Upper lobe of right lung (tissue), 1 donor: Measurements from ENCODE around the gene SREBF1. TPM values are rescaled to one million over a fixed set of nuclear protein-coding genes. Genes with fewer than 3 reads are reported as not detected.

Experiments
- ATAC-seq: fragments of 200-7000 bp; cut with Tn5 transposase; one replicate; pipeline ENCODE4 v1.9.1; 2020; ENCODE audit warnings: mild to moderate bottlenecking, moderate library complexity
- DNase-seq: peaks from one replicate; pipeline ENCODE4 v3.0.0-alpha.2; 2020
- H3K27ac ChIP-seq: fragments of 200-600 bp; one replicate; pipeline ENCODE4 v1.8.0; 2022
- H3K27me3 ChIP-seq: fragments of 200-600 bp; one replicate; pipeline ENCODE4 v1.8.0; 2022; ENCODE audit warnings: mild to moderate bottlenecking
- H3K36me3 ChIP-seq: fragments of 200-600 bp; one replicate; pipeline ENCODE4 v1.8.0; 2022
- H3K4me1 ChIP-seq: fragments of 200-600 bp; one replicate; pipeline ENCODE4 v1.8.0; 2022
- H3K4me3 ChIP-seq: fragments of 200-600 bp; one replicate; pipeline ENCODE4 v1.8.0; 2022; ENCODE audit warnings: mild to moderate bottlenecking
- H3K9me3 ChIP-seq: fragments of 200-600 bp; one replicate; pipeline ENCODE4 v1.8.0; 2022
- intact Hi-C: fragments of 100-400 bp; cut with DNase I; formaldehyde crosslinking; loops from one replicate; pipeline ENCODE4 v1.11.0; 2022
- total RNA-seq: library from RNA; stranded (reverse); fragmentation: NEBNext Ultra II Directional; extraction: Animal tissue kit (Norgen Biotek cat#: 25700); gene quantifications from one replicate; pipeline ENCODE4 v1.2.1, GENCODE V29; 2021
- TF ChIP-seq, protein P1 (sequence below): fragments of 200-600 bp; IDR thresholded peaks from one replicate; pipeline ENCODE4 v1.8.0; 2022; ENCODE audit warnings: antibody characterized with exemption
- donor health status: DM: no; HTN: yes; CAD: no; lungs with severe emphysema.

SREBF1 gene
- total RNA-seq, 1 donor from 2014 or later: 80.8 TPM

DNA sequence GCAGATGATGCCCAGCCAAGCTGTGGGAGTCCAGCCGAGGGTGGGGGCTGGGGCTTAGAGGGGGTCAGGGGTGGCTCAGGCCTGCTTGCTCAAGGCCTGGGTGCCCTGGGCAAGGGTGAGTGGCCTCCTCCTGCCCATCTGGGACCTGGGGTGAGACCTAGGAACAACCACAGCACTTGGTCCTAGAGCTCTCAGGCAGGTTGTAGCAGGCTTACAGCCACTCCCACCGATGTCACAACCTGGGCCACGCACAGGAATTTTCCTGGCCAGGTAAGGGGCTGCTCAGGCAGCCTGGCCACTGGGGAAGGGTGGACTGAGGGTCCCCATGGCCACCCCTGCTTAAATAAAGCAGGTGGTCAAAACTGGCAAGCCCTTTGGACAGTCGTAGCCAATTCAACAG is 6.3 kb upstream of the SREBF1 start:
- no peaks in the 10 kb centered on the region for H3K9me3 ChIP-seq
- ATAC-seq (no peak), DNase-seq (no peak)
- H3K36me3 ChIP-seq: no peaks in the 10 kb centered on the region
- peaks cover 57% of the 10 kb centered on the region for H3K4me1 ChIP-seq
- TF ChIP-seq, protein P1, sequence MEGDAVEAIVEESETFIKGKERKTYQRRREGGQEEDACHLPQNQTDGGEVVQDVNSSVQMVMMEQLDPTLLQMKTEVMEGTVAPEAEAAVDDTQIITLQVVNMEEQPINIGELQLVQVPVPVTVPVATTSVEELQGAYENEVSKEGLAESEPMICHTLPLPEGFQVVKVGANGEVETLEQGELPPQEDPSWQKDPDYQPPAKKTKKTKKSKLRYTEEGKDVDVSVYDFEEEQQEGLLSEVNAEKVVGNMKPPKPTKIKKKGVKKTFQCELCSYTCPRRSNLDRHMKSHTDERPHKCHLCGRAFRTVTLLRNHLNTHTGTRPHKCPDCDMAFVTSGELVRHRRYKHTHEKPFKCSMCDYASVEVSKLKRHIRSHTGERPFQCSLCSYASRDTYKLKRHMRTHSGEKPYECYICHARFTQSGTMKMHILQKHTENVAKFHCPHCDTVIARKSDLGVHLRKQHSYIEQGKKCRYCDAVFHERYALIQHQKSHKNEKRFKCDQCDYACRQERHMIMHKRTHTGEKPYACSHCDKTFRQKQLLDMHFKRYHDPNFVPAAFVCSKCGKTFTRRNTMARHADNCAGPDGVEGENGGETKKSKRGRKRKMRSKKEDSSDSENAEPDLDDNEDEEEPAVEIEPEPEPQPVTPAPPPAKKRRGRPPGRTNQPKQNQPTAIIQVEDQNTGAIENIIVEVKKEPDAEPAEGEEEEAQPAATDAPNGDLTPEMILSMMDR: no peak
- no peaks in the 10 kb centered on the region for H3K27me3 ChIP-seq
- H3K4me3 ChIP-seq: no peak overlapping the region
- no peak overlapping the region for H3K27ac ChIP-seq
- intact Hi-C loops: no loop called here

DNA sequence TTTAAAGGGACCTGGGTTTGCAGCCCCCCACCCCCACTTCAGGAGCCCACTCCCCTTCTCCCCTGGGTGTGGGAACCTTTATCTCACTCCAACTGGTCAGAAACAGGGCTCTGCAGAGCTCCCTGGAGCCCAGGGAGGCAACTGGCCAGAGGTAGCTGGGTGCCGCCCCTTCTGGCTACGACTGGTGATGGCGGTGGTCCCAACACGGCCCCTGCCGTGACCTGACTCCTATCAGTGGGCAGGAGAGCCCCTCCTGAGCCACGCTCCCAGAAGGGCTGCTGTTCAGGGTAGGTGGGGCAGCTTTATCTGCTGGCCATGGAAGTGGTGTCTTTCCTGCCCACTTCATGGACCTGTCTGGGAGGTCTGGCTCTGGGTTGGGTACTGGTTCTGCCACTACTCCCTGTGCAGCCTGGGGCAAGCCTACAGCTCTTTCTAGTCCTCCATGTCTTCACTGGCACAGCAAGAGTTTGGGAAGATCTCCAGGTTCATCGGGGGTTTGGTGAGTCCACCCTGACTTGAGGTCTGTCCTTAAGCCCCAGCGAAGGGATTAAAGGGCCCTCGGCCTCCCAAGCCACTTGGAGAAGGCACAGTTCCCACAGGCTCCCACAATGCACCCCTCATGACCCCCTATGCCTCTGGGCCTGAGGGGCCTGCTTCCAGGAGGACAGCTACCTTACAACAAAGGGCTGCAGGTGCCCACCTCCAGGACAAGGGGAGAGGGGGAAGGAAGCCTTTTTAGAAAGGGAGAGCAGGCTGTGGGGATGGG is 5.5 kb upstream of the SREBF1 start:
- no peaks in the 10 kb centered on the region for H3K27me3 ChIP-seq
- DNase-seq (no peak), ATAC-seq (no peak)
- intact Hi-C loops: no loop called here
- H3K4me3 ChIP-seq: no peak overlapping the region
- peak overlapping the region; percentile 100 for H3K27ac ChIP-seq
- H3K36me3 ChIP-seq: no peaks in the 10 kb centered on the region
- H3K4me1 ChIP-seq: peaks cover 63% of the 10 kb centered on the region
- TF ChIP-seq, protein P1: no peak
- no peaks in the 10 kb centered on the region for H3K9me3 ChIP-seq

DNA sequence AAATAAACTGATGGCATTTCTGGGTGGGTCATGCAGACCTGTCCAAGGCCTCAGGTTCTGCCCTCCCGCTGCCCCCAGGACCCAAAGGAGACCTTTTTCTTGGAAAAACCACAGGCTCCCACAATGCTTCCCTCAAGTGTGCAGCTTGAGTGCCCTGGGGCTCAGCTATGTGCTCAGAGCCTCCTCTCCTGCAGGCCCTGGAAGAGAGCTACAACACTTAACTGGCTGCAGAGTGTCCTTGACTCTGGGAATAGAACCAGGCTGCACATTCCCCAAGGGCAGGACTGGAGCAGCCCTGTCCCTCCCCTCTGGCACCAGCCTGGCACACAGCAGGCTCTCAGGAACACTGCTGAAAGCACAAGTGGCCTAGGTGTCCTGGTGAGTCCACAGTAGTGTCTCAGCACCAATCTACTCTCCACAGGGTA is 4.8 kb upstream of the SREBF1 start:
- peak overlapping the region; percentile 100 for H3K27ac ChIP-seq
- TF ChIP-seq, protein P1: no peak
- intact Hi-C loops: no loop called here
- peak overlapping the region; percentile 59 for H3K4me3 ChIP-seq
- DNase-seq (peak; percentile 90), ATAC-seq (peak; percentile 55)
- H3K27me3 ChIP-seq: no peaks in the 10 kb centered on the region
- peaks cover 67% of the 10 kb centered on the region for H3K4me1 ChIP-seq
- no peaks in the 10 kb centered on the region for H3K36me3 ChIP-seq
- H3K9me3 ChIP-seq: no peaks in the 10 kb centered on the region

DNA sequence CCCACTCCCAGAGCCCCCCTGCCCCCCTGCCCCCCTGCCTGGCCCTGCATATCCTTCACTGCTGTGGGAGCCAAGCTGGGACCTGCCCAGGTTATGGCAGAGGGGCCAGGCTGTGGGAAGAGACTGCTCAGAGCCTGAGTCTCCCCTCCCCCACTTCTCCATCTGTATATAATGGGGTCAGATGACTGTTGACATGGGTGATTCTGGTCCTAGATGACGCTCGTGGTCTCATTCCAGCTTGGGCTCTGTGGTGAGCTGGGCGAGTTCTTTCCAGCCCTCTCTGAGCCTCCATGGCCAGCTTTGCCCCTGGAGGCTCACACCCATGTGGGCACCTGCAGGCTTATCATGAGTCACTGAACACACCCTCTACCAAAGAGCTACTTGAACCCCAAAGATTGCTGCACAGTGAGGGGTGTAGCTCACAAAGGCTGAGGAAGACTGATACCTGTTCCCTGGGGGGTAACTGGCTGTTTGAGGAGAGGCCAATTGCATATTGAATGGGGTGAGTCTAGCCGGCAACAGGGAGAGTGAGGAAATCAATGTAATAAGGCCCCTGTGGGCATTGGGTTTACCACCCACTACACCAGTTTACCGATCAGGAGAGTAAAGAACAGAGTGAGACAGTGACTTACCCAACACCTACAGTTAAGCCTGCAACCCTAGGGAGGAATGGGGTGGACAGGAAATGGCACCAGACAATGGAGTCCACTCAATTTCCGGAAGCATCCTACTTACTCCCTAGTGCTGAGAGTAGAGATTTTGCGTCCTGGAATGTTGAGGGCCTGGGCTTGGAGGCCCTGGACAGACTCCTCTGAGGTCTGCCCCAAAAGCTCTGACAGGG is 4.2 kb upstream of the SREBF1 start:
- Histone ChIP-seq H3K4me3 (peak overlapping the region; percentile 59), H3K27me3 (no peaks in the 10 kb centered on the region), H3K36me3 (no peaks in the 10 kb centered on the region), H3K27ac (peak overlapping the region; percentile 100), H3K9me3 (no peaks in the 10 kb centered on the region), H3K4me1 (peaks cover 68% of the 10 kb centered on the region)
- no peak for DNase-seq
- TF ChIP-seq, protein P1: no peak
- ATAC-seq: peak; percentile 6
- intact Hi-C loops: no loop called here

DNA sequence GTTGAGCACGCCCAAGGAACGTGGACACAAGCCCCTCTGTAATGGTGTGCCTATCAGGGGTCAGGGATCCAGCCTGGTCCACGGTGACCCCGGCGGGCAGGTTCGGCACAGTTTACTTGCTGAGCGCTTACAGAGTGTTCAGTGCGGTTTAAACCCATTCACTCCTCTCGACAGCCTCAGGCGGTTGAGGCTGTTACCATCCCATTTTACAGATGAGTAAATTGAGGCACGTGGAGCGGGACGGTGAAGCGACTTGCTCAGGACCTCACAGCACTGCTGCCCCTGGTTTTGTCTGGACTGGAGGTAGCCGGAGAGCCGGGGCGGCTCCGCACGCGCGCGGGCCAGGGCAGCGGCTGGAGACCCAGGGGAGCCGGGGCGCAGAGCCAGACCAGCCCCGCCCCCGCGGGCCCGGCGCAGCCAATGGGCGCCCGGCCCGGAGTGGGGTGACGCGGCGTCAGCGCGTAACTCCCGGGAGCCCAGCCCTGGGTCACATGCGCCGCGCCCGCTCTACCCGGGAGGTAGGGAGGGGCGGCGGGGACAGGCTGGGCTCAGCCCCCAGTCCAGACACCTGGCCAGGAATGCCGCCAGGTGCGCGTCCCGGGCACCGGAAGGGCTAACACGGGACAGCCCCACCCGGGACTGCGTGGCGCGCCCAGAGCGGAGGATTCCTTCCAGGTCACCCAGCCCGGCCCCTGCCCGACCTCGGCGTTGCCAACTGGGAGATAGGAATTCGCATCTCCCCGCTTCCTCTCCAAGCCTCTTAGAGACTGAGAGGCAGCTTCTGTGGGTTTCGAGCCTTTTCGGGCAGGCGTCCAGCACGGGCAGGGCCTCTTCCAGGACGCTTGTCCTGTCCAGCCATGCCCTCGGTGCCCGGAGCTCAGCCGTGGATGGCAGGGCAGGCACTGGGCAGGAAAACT is 3.3 kb upstream of the SREBF1 start:
- ATAC-seq (peak; percentile 79), DNase-seq (peak; percentile 98)
- H3K27ac ChIP-seq: peak overlapping the region; percentile 100
- TF ChIP-seq, protein P1: no peak
- intact Hi-C loops: no loop called here
- peak overlapping the region; percentile 59 for H3K4me3 ChIP-seq
- peaks cover 70% of the 10 kb centered on the region for H3K4me1 ChIP-seq
- no peaks in the 10 kb centered on the region for H3K36me3 ChIP-seq
- no peaks in the 10 kb centered on the region for H3K9me3 ChIP-seq
- no peaks in the 10 kb centered on the region for H3K27me3 ChIP-seq
